Liver (tissue), 9 donors: ENCODE results near the gene DUOXA2. TPM values are rescaled to one million over a fixed set of nuclear protein-coding genes. Genes with fewer than 3 reads are reported as not detected.
"Not testable (repeated sequence)": the region's sequence is repeated elsewhere in the genome, so short reads cannot be mapped to it uniquely, and the experiment has no call there.

Source experiments
- DNase-seq: peaks from one replicate; pipeline ENCODE4 v3.0.0-alpha.2; 2017; ENCODE audit warnings: low spot score
- H3K27ac ChIP-seq, 2 donors: one replicate each; pipeline ENCODE4 v1.7.0; 2013; ENCODE audit warnings: inconsistent platforms in 2 of 2, low read length in 2 of 2, control low read depth in 1 of 2, low read depth in 1 of 2, mild to moderate bottlenecking in 1 of 2
- H3K27me3 ChIP-seq, 4 donors: one replicate each; pipeline versions ENCODE4 v1.6.1 to v1.7.0; 2013; ENCODE audit warnings: low read length in 3 of 4, inconsistent platforms in 1 of 4, mild to moderate bottlenecking in 1 of 4, moderate library complexity in 1 of 4; ENCODE audit not compliant: control insufficient read depth in 4 of 4, insufficient read depth in 4 of 4
- H3K36me3 ChIP-seq, 4 donors: one replicate each; pipeline versions ENCODE4 v1.6.1 to v1.7.0; 2013; ENCODE audit warnings: low read length in 3 of 4, mild to moderate bottlenecking in 3 of 4, low read depth in 1 of 4, moderate library complexity in 1 of 4; ENCODE audit not compliant: control insufficient read depth in 4 of 4, insufficient read depth in 3 of 4
- H3K4me1 ChIP-seq, 4 donors: one replicate each; pipeline versions ENCODE4 v1.6.1 to v1.7.0; 2013; ENCODE audit warnings: low read length in 3 of 4, mild to moderate bottlenecking in 3 of 4, moderate library complexity in 1 of 4; ENCODE audit not compliant: control insufficient read depth in 4 of 4, insufficient read depth in 4 of 4
- H3K4me3 ChIP-seq, 3 donors: one replicate each; pipeline versions ENCODE4 v1.6.1 to v1.7.0; 2013; ENCODE audit warnings: low read length in 3 of 3, control low read depth in 1 of 3, low read depth in 1 of 3, mild to moderate bottlenecking in 1 of 3
- H3K9ac ChIP-seq, 2 donors: one replicate each; pipeline ENCODE4 v1.7.0; 2013; ENCODE audit warnings: low read length in 2 of 2, mild to moderate bottlenecking in 2 of 2, moderate library complexity in 2 of 2, control low read depth in 1 of 2, low read depth in 1 of 2
- H3K9me3 ChIP-seq, 4 donors: one replicate each; pipeline versions ENCODE4 v1.6.1 to v1.7.0; 2013; ENCODE audit warnings: low read length in 3 of 4; ENCODE audit not compliant: control insufficient read depth in 4 of 4
- HNF4A ChIP-seq, 2 donors: conservative IDR thresholded peaks; 2 replicates each; pipeline ENCODE4 v1.6.1; 2016; ENCODE audit warnings: antibody characterized with exemption in 2 of 2, mild to moderate bottlenecking in 2 of 2
- YY1 ChIP-seq: IDR thresholded peaks from 2 replicates; pipeline ENCODE4 v1.6.1; 2016; ENCODE audit warnings: antibody characterized with exemption, mild to moderate bottlenecking
- whole genome bisulfite sequencing: extraction: QIAGEN DNeasy Blood & Tissue Kit; methylation state at CpG from one replicate; pipeline ENCODE4 v1.1.7; 2013; 5-methylcytosine and 5-hydroxymethylcytosine counted together
- polyA plus RNA-seq, 2 donors: library from polyadenylated mRNA; stranded (reverse) in 1 of 2; unstranded in 1 of 2; fragments of 200-250 nt in 1 of 2; fragments of >200 nt in 1 of 2; fragmentation: Nextera tagmentation in 1 of 2; extraction: Ambion mirVana in 1 of 2; gene quantifications; one replicate each; pipeline versions ENCODE4 v1.2.1 to v1.2.3, GENCODE V29; 2013 to 2015
- total RNA-seq, 2 donors: library from RNA; depleted of rRNA; stranded (reverse); fragments of >200 nt; gene quantifications; one replicate each; pipeline ENCODE4 v1.2.3, GENCODE V29; 2014
- donor health status: healthy.
- donor health status: healthy.
- donor health status: healthy.
- donor health status: healthy.
- donor health status: healthy.

DUOXA2 gene
- total and polyA plus RNA-seq, 4 donors: 0.07 TPM; not detected in 3

DNA sequence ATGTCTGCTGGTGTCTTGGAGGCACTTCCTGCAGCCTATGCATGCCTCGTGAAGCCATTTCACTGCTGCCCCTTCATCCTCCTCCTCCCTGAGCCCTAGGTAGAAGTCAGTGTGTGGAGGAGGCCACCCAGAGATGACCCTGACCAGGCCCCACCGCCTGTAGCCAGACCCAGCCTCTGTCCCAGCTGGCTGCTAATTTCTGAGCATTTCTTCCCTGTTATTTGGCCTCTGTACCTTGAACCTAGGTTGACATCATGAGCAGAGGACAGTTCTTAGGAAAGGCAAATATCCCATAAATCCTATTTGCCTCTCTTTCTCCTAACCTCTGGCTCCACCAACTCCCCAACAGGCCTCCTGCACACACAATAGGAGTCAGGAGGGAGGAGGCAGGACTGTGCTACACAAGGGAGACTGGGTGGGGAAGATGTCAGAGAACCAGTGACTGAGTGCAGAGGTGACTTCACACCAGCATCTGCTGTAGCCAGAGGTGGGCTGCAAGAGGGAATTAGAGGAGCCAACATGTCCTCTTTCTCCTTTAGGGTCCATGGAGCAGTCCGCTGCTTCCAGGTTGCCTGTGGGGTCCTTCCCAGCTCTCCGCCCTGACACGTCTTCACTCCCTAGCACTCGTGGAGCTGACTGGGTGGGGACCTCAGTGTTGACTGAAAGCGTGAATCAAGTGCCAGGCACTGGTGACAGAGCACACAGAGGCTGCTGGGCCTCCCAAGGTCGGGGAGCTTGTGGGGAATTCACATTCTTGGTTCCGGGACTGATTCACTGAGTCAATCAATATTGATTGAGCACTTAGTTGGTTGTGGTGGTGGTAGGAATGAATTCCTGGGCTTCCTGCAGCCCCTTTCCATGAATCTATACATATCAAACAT is 38.4 kb upstream of the DUOXA2 start:
- not testable (repeated sequence) for H3K27me3 ChIP-seq, H3K9ac ChIP-seq, H3K27ac ChIP-seq, H3K4me1 ChIP-seq, H3K36me3 ChIP-seq, H3K9me3 ChIP-seq, DNase-seq, H3K4me3 ChIP-seq
- WGBS: 56% methylated on average over 1 of the region's 9 CpGs

DNA sequence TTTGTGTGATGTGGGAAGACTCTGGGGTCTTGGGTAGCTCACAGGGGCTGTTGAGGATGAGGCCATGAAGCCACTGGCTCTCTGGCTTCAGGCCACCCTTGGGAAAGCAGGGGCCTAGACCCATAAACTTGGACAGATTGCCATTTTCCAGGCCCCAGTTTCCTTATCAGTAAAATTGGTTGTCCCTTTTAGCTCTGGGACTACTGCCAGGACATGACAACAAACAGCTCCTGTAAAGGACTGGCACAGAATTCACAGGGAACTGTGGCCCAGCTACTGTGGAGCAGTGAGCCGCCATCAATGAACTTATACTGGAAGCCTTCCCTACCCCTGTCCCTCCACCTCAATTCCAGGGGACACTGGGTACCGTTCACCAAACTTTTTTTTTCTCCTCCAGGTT is 36.7 kb upstream of the DUOXA2 start:
- 29% methylated on average over 2 of the region's 2 CpGs for WGBS
- H3K27ac ChIP-seq, DNase-seq, H3K27me3 ChIP-seq, H3K9me3 ChIP-seq, H3K4me3 ChIP-seq, H3K36me3 ChIP-seq, H3K4me1 ChIP-seq, H3K9ac ChIP-seq: not testable (repeated sequence)
- peak in 1 of 2 donors; percentile 28 for TF ChIP-seq HNF4A (conservative IDR thresholded peaks at IDR 0.05)
- peak; percentile 70 for TF ChIP-seq YY1

DNA sequence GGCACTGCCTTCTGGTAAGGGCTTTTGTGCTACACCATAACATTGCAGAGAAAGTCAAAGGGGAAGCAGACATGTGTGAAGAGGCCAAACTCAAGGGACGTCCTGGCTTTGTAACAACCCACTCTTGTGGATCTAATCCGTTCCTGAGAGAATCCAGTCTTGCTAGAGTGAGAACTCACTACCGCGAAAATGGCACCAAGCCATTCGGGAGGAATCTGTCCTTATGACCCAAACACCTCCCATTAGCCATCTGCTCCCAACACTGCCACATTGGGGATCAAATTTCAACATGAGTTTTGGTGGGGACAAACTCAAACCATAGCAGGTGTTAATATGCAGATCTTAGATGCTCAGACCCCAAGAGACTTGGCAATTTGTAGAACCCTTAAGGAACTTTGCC is 34.9 kb upstream of the DUOXA2 start:
- not testable (repeated sequence) for H3K9me3 ChIP-seq, H3K4me1 ChIP-seq, H3K9ac ChIP-seq, H3K36me3 ChIP-seq, H3K27me3 ChIP-seq, DNase-seq, H3K4me3 ChIP-seq, H3K27ac ChIP-seq
- WGBS: 76% methylated on average over 5 of the region's 5 CpGs

DNA sequence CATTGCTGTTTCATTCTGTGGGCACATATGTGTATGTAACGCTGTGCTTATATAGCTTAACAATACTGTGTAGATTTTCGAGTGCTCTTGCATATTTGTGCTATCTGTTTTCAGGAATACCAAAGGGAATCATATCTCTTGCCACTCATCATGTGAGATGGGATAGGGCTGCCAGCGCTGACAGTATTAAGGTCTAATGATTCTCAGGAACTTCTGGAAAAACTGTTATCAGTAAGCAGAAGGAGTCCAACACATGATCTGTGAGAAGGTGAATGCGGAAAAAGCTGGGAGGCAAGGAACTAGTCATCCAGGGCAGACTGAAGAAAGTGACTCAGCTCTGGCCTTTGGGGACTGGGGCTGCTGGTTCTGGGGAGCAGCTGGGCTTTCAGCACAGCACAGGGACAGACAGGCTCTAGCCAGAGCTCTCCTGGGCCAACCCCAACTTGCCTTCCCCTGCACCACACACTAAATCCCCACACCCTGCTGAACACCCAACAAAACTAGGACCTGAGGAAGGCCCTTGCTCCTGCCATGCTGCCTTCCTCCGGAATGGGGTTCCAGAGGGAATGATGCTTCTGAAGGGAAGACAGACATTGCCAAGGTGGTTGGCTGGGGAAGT is 34.4 kb upstream of the DUOXA2 start:
- H3K9ac ChIP-seq, H3K9me3 ChIP-seq, DNase-seq, H3K36me3 ChIP-seq, H3K27me3 ChIP-seq, H3K4me3 ChIP-seq, H3K4me1 ChIP-seq, H3K27ac ChIP-seq: not testable (repeated sequence)
- WGBS: 92% methylated on average over 5 of the region's 5 CpGs

DNA sequence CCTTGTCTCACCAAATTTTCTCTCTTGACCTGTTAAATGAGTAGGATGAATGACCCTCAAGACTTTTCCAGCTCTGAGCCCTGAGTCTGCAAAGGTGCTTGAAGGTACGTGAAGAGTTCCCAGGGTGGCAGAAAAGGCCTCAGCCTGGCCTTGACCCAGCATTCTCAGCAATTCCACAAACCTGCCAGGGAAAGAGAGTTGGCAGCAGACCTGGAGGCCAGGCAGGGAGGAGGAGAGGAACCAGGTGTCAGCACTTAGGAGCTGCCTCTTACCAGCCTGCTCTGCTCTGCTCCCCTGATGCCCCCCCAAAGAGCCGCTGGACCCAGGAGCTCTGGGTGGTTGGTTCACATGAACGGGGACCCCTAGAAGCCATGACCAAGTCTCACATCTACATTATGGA is 33.5 kb upstream of the DUOXA2 start:
- H3K9me3 ChIP-seq, H3K4me1 ChIP-seq, H3K4me3 ChIP-seq, H3K9ac ChIP-seq, DNase-seq, H3K27ac ChIP-seq, H3K36me3 ChIP-seq, H3K27me3 ChIP-seq: not testable (repeated sequence)
- 93% methylated on average over 2 of the region's 3 CpGs for WGBS

DNA sequence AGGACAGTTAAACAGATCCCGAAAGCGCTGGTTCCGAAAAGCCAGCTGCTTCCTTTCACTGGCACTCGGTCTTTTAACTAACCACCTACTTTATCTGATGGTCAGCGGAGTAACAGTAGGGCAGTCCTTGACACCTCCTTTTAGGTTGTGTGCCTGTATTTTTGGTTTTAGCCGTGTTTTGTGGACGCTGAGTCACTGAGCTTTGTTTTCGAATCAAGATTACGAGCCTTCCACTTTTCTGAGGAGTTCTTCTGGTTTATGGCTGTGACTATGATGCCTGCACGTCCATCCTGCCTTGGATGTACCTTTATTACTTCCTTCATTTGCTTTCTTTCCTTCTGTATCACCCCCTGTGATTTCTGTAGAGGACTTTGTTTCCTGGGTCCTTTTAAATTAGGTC is 31.7 kb upstream of the DUOXA2 start:
- not testable (repeated sequence) for H3K9ac ChIP-seq, H3K4me3 ChIP-seq, DNase-seq, H3K9me3 ChIP-seq, H3K27me3 ChIP-seq, H3K4me1 ChIP-seq, H3K27ac ChIP-seq, H3K36me3 ChIP-seq
- WGBS: 92% methylated on average over 10 of the region's 10 CpGs
